ENCODE results near the gene ST13. TPM values are rescaled to one million over a fixed set of nuclear protein-coding genes. Genes with fewer than 3 reads are reported as not detected.
"Not testable (repeated sequence)": the region's sequence is repeated elsewhere in the genome, so short reads cannot be mapped to it uniquely, and the experiment has no call there.

The ST13 gene
- polyA plus RNA-seq, 1 donor from 2014 or later, result 195 TPM

- Histone ChIP-seq H3K9me2 (ENCODE audit: insufficient read depth, low read length) (no peaks in the 10 kb centered on the region), H3K9ac (ENCODE audit: low read length) (no peak overlapping the region), H3K9me3 (ENCODE audit: low read length) (no peaks in the 10 kb centered on the region), H3K27me3 (ENCODE audit: insufficient read depth, low read depth, low read length) (no peaks in the 10 kb centered on the region), H3F3A (ENCODE audit: insufficient read depth, low read length, poor library complexity, severe bottlenecking) (no peaks in the 10 kb centered on the region), H3K4me3 (ENCODE audit: low read length) (no peak overlapping the region), H3K36me3 (ENCODE audit: insufficient read depth, low read length) (no peaks in the 10 kb centered on the region), H3K27ac (ENCODE audit: low read length) (no peak overlapping the region), H3K4me2 (ENCODE audit: low read length) (no peak overlapping the region), H2AFZ (ENCODE audit: low read depth, low read length) (no peak overlapping the region), H3K79me2 (replicated peaks; ENCODE audit: insufficient read depth, low read length) (no peaks in the 10 kb centered on the region), H4K20me1 (ENCODE audit: insufficient read depth) (no peaks in the 10 kb centered on the region)
- no peak for TF ChIP-seq POLR2AphosphoS5 (IDR thresholded peaks at IDR 0.05)
- no peak for TF ChIP-seq MXI1 (conservative IDR thresholded peaks at IDR 0.05; ENCODE audit: poor library complexity, severe bottlenecking)
These were observed 73.9 kb downstream of the ST13 start for GRCh38 chr22:40782521-40782920.

GRCh38 chr22:40781749-40782148 lies 74.7 kb downstream of the ST13 start:
- not testable (repeated sequence) for H3K4me2 ChIP-seq (ENCODE audit: low read length); H3K27me3 ChIP-seq (ENCODE audit: insufficient read depth, low read depth, low read length); H3K9ac ChIP-seq (ENCODE audit: low read length); H2AFZ ChIP-seq (ENCODE audit: low read depth, low read length); H4K20me1 ChIP-seq (ENCODE audit: insufficient read depth); H3K9me3 ChIP-seq (ENCODE audit: low read length); H3K4me3 ChIP-seq (ENCODE audit: low read length); H3K79me2 ChIP-seq (replicated peaks; ENCODE audit: insufficient read depth, low read length); H3K36me3 ChIP-seq (ENCODE audit: insufficient read depth, low read length); H3K27ac ChIP-seq (ENCODE audit: low read length); H3K9me2 ChIP-seq (ENCODE audit: insufficient read depth, low read length); H3F3A ChIP-seq (ENCODE audit: insufficient read depth, low read length, poor library complexity, severe bottlenecking)

Small RNAs within 50 kb of the gene (small RNA-seq; reads per million reads assigned to genes)
- gene JTBP1 (0 reads per million in 3 experiments), gene MIR4766 (0.08 to 3.7 (median 2.9) reads per million in 3 experiments)

Other genes starting within 250 kb of the ST13 start
- 19.3 and 25.6 TPM in 2 replicates for gene MRTFA, start 219.9 kb downstream of the ST13 start, polyA plus RNA-seq
- gene MCHR1, start 177.2 kb downstream of the ST13 start, polyA plus RNA-seq, result 2.6 and 2.9 TPM in 2 replicates
- 47.5 and 49.3 TPM in 2 replicates for gene SLC25A17, start 37.3 kb downstream of the ST13 start, polyA plus RNA-seq
- gene XPNPEP3, start 509 bp upstream of the ST13 start, polyA plus RNA-seq, result 5.2 and 5.3 TPM in 2 replicates
- not detected in 2 replicates for gene DNAJB7, start 5.5 kb upstream of the ST13 start, polyA plus RNA-seq
- 163 and 181 TPM in 2 replicates for gene RBX1, start 94.7 kb upstream of the ST13 start, polyA plus RNA-seq
- 13.9 and 18.9 TPM in 2 replicates for gene EP300, start 236.0 kb upstream of the ST13 start, polyA plus RNA-seq

All from neural cell (in vitro differentiated cells).